GM12892 (cell line): ENCODE data around the gene GMEB2.

Source experiments
- POLR2A ChIP-seq: IDR thresholded peaks from 2 replicates; pipeline ENCODE4 v1.6.1; 2011; ENCODE audit warnings: low read depth, low read length, control low read depth
- POLR2AphosphoS5 ChIP-seq: IDR thresholded peaks from 2 replicates; pipeline ENCODE4 v1.6.1; 2011; ENCODE audit warnings: low read depth, low read length, control low read depth
- TAF1 ChIP-seq: IDR thresholded peaks from 2 replicates; pipeline ENCODE4 v1.6.1; 2011; ENCODE audit warnings: low read depth, mild to moderate bottlenecking, control low read depth, low read length, borderline replicate concordance

DNA sequence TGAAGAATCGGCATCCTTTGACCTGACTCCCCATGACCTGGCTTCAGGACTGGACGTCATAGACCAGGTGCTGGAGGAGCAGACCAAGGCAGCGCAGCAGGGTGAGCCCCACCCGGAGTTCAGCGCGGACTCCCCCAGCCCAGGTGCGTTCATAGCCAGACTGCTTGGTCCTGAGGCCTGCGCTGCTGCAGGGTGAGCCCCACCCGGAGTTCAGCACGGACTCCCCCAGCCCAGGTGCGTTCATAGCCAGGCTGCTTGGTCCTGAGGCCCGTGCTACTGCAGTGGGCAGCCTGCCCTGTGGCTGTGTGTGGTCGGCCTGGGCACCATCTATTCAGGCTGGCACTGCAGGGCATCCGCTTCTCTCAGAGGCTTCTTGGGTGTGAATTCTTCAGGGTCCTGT is 47.0 kb upstream of the GMEB2 start:
- TF ChIP-seq POLR2A (no peak), POLR2AphosphoS5 (no peak), TAF1 (no peak)
